ENCODE results near the gene TRPT1.

- TF ChIP-seq CTCF (IDR thresholded peaks at IDR 0.05) (peak in 2 of 6 experiments; percentile 6 to 8), EP300 (IDR thresholded peaks at IDR 0.05) (no peak), POLR2A (IDR thresholded peaks at IDR 0.05) (peak in 2 of 4 donors; percentile 34 to 51), POLR2AphosphoS5 (IDR thresholded peaks at IDR 0.05) (peak in 1 of 2 donors; percentile 64)
These were observed 8.1 kb upstream of the TRPT1 start, which contains the start of gene VEGFB for GRCh38 chr11:64233913-64234586.
